Nephron progenitor cell (in vitro differentiated cells): ENCODE measurements around the gene TAS2R38.

Source experiments
- DNase-seq: peaks from one replicate; pipeline ENCODE4 v3.0.0; 2021
- H3K27ac Mint-ChIP-seq: 2 replicates; pipeline ENCODE4 v1.8.0; 2021; ENCODE audit warnings: mild to moderate bottlenecking, moderate library complexity, mixed read lengths
- H3K27me3 Mint-ChIP-seq: 2 replicates; pipeline ENCODE4 v1.8.0; 2021; ENCODE audit warnings: mild to moderate bottlenecking, low read depth, mixed read lengths; ENCODE audit not compliant: poor library complexity
- H3K36me3 Mint-ChIP-seq: 2 replicates; pipeline ENCODE4 v1.8.0; 2021; ENCODE audit warnings: low read depth, mixed read lengths
- H3K4me1 Mint-ChIP-seq: 2 replicates; pipeline ENCODE4 v1.8.0; 2021; ENCODE audit warnings: mixed read lengths
- H3K4me3 Mint-ChIP-seq: 2 replicates; pipeline ENCODE4 v1.8.0; 2021; ENCODE audit warnings: mild to moderate bottlenecking, moderate library complexity, mixed read lengths
- H3K9me3 Mint-ChIP-seq: 2 replicates; pipeline ENCODE4 v1.8.0; 2021; ENCODE audit warnings: mild to moderate bottlenecking, moderate library complexity, mixed read lengths
- CTCF ChIP-seq: fragments of 200-600 bp; sonication (generic); IDR thresholded peaks from 2 replicates; pipeline ENCODE4 v1.5.0; 2021; ENCODE audit warnings: antibody characterized with exemption

TAS2R38 gene

DNA sequence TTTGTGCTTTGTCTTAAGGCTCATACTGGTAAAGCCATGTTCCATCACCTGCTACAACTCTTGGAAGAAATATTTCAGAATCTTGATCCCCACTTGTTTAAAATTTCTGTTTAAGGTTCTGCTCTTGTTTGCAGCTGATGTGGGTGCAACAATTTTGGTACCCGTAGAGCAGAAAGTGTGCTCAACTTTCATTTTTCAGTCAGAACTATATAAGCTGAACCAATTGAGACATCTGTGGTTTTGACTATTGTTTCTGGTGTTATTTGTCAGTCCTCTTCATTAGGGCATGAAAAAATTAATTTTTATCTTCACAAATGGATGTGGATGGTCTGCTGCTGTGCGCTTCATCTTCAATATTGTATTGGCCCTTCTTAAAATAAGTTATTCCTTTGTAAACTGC is 33.0 kb upstream of the TAS2R38 start:
- Mint-ChIP-seq H3K27me3 (peaks cover 3% of the 10 kb centered on the region), H3K4me1 (peaks cover under 1% of the 10 kb centered on the region), H3K4me3 (no peak overlapping the region), H3K9me3 (no peaks in the 10 kb centered on the region), H3K27ac (no peak overlapping the region), H3K36me3 (no peaks in the 10 kb centered on the region)
- no peak for DNase-seq
- TF ChIP-seq CTCF = no peak

DNA sequence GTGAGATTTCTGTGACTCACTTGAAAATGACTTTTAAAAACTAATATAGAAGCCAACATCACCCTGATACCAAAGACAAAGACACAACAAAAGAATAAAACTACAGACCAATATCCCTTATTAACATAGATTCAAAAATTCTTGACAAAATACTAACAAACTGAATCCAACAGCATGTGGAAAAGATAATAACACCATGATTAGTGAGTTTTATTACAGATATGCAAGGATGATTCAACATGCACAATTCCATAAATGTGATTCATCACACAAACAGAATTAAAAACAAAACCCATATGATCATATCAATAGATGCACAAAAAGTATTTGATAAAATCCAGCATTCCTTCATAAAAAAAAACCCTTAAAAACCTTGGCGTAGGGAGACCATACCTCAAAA is 28.6 kb upstream of the TAS2R38 start:
- H3K27ac Mint-ChIP-seq = no peak overlapping the region
- H3K4me1 Mint-ChIP-seq = peaks cover 7% of the 10 kb centered on the region
- no peaks in the 10 kb centered on the region for H3K36me3 Mint-ChIP-seq
- no peak overlapping the region for H3K4me3 Mint-ChIP-seq
- peaks cover 3% of the 10 kb centered on the region for H3K27me3 Mint-ChIP-seq
- no peaks in the 10 kb centered on the region for H3K9me3 Mint-ChIP-seq
- DNase-seq = no peak
- TF ChIP-seq CTCF = no peak

DNA sequence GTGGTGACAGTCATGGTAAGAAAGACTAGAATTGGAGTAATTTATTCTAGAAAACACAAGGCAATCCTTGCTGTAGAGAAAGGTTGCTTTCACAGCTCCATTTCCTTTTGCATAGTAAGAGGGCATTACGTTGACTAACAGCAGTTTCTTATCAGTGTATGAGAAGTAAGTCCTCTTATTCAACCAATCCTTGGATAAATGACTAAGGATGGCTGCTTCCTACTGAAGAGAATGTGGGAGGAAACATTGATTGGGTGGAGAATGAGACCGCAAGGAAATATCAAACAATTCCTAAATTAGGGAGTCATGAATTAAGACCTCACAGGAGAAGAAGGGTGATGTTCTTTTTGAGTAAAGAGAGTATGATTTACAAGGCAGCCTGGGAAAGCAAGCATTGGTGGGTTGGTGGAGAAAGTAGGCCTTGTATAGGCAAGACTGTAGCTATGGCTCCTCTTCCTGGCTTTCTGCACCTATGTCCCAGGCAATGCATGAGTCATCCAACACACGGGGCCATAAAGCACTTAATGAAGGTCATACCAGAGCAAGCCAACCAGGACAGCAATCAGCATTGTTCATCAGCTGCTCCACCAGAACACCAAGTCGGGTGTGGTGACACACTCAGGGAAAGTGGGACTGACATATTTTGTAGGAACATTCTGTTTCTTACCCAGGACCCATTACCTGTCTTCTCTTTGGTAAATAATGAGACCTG is 27.7 kb upstream of the TAS2R38 start:
- Mint-ChIP-seq H3K36me3 (no peaks in the 10 kb centered on the region), H3K4me3 (no peak overlapping the region), H3K27ac (no peak overlapping the region), H3K4me1 (peaks cover 15% of the 10 kb centered on the region), H3K9me3 (no peaks in the 10 kb centered on the region), H3K27me3 (peaks cover 3% of the 10 kb centered on the region)
- TF ChIP-seq CTCF = no peak
- DNase-seq = no peak

- Mint-ChIP-seq H3K9me3 (peaks cover 7% of the 10 kb centered on the region), H3K4me3 (no peak overlapping the region), H3K27ac (no peak overlapping the region), H3K27me3 (peaks cover 3% of the 10 kb centered on the region), H3K4me1 (peaks cover 16% of the 10 kb centered on the region), H3K36me3 (no peaks in the 10 kb centered on the region)
- no peak for TF ChIP-seq CTCF
- no peak for DNase-seq
Observed at GRCh38 chr7:142000244-142000643, 26.7 kb upstream of the TAS2R38 start.

- TF ChIP-seq CTCF = no peak
- peaks cover 3% of the 10 kb centered on the region for H3K27me3 Mint-ChIP-seq
Observed at GRCh38 chr7:141999058-141999623, 25.6 kb upstream of the TAS2R38 start.

DNA sequence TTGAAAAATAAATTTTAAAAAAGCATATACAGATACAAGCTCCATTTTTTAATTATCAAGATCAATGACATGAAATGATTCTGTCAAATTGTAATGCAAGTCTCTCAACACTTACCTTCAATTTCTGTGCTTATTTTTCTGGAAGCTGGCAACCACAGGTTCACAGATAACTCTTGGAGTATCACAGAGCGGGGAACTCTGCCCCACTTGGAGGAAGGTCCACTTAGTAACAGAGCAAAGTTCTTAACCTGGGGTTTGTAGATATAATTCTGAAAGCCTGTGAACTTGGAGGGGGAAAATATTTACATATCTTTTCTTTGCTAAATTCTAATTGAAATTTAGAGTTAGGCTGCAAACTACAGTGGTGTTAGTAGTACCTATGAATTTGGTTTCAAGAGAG is 19.8 kb upstream of the TAS2R38 start:
- Mint-ChIP-seq H3K9me3 (peaks cover 7% of the 10 kb centered on the region), H3K36me3 (no peaks in the 10 kb centered on the region), H3K27ac (no peak overlapping the region), H3K27me3 (no peaks in the 10 kb centered on the region), H3K4me1 (peaks cover 15% of the 10 kb centered on the region), H3K4me3 (no peak overlapping the region)
- no peak for TF ChIP-seq CTCF
- no peak for DNase-seq

More at GRCh38 chr7:141999058-141999623, 25.6 kb upstream of the TAS2R38 start:
- no peak for DNase-seq
- Mint-ChIP-seq H3K36me3 (no peaks in the 10 kb centered on the region), H3K4me3 (no peak overlapping the region), H3K27ac (no peak overlapping the region), H3K4me1 (peaks cover 16% of the 10 kb centered on the region), H3K9me3 (peaks cover 7% of the 10 kb centered on the region)
